ENCODE data around the gene FXR2.
"Not testable (repeated sequence)": the region's sequence is repeated elsewhere in the genome, so short reads cannot be mapped to it uniquely, and the experiment has no call there.

Gene FXR2

GRCh38 chr17:7627250-7628121, 12.8 kb upstream of the FXR2 start, which contains the start of gene SAT2:
Gene SAT2 (minus strand): TSS chr17:7627821. CDS start chr17:7627635, 186 bp downstream.
- peak; percentile 2 for DNase-seq

GRCh38 chr17:7626956-7627249, 12.2 kb upstream of the FXR2 start:
- DNase-seq, result no peak

DNA sequence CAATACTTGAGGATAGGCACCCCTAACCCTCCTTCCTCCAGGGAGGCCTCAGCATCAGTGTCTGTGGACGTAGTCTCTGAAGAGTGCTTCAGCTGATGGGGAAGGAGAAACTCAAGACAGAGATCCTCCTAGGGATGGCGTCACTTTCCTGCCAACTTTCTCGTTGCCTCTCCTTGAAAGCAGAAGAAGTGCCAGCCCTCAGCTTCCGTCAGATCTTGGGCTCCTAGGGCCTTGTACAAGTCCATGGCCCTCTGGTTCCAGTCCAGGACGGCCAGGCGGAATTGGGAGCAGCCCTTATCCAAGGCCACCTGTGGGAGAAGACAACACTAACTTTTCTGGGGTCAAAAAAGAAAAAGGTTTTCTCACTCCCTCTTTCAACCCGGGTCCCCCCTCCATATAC, 11.6 kb upstream of the FXR2 start:
- no peak for DNase-seq

DNA sequence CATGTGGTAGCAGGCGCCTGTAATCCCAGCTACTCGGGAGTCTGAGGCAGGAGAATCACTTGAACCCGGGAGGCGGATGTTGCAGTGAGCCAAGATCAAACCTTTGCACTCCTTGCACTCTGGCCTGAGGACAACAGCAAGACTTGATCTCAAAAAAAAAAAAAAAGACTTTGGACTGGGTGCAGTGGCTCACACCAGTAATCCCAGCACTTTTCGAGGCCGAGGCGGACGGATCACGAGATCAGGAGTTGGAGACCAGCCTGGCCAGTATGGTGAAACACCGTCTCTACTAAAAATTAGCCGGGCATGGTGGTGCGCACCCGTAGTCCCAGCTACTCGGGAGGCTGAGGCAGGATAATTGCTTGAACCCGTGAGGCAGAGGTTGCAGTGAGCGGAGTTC, 11.1 kb upstream of the FXR2 start:
- DNase-seq, result not testable (repeated sequence)

DNA sequence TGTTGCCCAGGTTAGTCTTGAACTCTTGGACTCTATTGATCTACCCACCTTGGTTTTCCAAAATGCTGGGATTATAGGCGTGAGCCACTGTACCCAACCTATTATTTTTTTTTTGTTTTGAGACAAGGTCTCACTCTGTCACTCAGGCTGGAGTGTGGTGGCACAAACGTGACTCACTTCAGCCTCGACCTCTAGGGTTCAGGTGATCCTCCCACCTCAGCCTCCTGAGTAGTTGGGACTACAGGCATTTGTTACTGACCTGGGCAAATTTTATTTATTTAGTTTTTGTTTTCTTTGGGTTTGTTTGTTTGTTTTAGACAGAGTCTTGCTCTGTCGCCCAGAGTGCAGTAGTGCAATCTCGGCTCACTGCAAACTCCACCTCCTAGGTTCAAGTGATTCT, 9.0 kb upstream of the FXR2 start:
- no peak for DNase-seq

- no peak for DNase-seq
Observed at GRCh38 chr17:7620835-7621234, 6.1 kb upstream of the FXR2 start.

DNA sequence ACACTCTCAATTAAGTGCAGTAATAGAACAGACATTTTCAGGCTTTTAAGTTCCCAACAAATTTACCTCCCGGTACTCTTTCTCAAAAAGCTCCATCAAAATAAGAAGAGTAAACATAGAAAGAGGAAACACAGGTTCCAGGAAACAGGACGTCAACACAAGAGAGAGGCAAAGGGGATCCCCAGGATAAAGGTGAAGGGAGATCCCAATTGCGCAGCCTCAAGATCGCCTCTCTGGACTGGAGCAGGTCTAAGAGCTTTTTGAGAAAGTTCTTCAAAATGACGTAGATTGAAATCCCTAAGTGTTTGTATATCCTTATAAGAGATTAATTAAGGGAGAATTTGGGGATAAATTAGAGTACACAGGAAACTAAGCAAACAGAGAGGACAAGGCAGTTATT, 3.9 kb upstream of the FXR2 start:
- DNase-seq, result no peak

DNA sequence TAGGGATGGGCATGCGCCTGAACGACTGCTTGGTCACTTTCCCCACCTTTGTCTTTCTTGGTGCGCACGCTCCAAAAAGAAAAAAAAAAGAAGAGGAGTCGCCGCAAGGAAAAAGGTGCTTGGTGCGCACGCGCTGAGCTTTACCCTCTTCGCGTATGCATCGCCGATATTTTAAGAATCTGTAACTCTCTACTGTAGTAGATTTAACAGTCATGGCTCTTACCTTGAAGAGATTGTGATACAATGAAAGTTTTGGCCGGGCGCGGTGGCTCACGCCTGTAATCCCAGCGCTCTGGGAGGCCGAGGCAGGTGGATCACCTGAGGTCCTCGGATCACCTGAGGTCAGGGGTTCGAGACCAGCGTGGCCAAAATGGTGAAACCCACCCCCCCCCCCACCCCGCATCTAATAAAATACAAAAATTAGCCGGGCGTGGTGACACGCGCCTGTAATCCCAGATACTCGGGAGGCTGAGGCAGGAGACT, 609 bp upstream of the FXR2 start:
- DNase-seq, result no peak

DNA sequence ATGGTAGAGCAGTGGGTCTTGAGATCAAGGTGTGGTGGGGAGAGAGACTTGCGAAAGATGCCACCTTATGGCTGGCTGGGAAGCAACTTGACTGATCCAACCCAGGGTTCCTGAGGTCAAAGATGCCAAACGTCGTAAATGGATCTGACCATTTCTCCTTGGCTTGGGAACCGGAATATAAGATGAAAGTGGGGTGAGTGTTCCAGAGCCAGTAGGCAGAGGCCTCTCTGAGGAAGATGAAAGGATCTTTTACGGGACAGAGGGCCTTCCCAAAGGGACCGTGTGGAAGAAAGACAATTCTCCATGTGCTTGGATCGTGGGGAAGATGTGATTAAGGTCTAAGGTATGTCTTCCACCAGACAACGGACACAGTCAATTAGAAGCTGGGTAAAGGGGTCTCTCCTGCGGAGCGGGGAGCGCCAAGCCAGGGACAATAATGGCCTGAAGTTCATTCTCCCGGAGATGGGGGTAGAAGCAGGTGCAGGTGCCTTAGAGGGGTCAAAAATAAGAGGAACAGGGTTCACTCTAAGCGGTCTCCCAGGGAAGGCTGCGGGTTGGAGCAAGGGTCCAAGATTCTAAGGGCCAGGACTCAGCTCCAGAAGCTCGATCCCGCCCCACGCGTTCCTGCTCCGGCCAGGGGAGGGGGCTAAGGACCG, 800 bp downstream of the FXR2 start:
- no peak for DNase-seq

- no peak for DNase-seq
Observed at GRCh38 chr17:7612294-7612640, 2.4 kb downstream of the FXR2 start.

- DNase-seq, result no peak
Observed at GRCh38 chr17:7611635-7612293, 2.9 kb downstream of the FXR2 start.

DNA sequence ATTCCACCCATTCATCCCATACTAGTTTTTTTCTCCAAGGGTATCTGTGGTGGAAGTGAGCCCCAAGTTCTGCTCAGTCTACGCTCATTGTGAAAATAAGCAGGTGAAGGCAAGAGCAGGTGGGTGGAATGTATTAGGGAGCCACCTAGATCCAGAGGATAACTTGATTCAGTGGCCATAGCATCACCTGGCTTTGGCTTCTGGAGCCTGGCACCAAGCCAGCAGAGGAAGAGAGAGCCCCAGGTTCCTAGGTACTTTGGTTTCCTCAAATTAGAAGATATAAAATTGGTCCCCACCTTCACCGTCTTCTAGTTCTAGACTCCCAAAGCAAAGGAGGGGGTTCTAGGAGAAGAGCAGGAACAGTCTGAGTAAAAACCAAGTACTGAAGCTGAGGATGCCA, 4.1 kb downstream of the FXR2 start:
- no peak for DNase-seq

GRCh38 chr17:7606280-7606679, 8.4 kb downstream of the FXR2 start:
- no peak for DNase-seq

DNA sequence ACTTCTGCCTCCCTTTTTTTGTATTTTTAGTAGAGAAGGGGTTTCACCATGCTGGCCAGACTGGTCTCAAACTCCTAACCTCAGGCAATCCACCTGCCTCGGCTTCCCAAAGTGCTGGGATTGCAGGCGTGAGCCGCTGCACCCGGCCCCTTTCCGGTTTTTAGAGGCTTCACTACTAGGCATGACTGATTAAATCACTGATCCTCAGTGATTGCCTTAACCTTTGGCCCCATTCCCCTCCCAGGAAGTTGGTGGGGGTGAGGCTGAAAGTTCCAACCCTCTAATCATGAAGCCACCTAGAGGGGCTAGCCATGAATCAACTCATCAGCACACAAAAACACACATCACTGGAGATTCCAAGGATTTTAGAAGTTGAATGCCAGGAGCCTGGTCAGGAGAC, 17.1 kb downstream of the FXR2 start:
- DNase-seq, result not testable (repeated sequence)

- no peak for DNase-seq
Observed at GRCh38 chr17:7593296-7593695, 21.4 kb downstream of the FXR2 start.

DNA sequence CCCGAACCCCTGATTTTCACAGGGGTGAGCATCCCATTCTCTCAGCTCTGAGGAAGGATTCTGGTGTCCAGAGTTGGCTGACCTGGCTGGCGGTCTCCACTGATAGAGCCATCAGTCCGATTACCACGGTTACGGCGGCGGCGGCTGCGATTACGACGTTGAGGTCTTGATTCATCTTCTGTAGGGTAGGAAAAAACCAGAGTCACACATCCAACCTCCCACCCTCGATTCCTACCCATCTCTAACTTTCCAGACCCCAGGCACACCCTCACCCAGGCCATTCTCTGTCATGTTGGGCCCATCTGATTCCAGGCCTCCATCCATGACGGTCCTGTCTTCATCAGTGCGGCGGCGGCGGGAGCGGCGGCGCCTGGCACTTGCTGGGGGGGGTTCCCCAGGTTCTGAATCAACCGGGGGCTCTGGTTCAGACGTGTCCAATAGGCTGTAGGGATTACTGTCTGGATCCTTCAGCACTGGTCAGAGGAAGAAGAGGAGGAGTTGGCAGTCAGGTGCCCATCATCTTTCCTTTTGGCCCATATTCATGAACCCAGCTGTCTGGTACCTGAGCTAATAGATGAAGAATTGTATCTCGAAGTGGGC, 22.2 kb downstream of the FXR2 start:
- no peak for DNase-seq

DNA sequence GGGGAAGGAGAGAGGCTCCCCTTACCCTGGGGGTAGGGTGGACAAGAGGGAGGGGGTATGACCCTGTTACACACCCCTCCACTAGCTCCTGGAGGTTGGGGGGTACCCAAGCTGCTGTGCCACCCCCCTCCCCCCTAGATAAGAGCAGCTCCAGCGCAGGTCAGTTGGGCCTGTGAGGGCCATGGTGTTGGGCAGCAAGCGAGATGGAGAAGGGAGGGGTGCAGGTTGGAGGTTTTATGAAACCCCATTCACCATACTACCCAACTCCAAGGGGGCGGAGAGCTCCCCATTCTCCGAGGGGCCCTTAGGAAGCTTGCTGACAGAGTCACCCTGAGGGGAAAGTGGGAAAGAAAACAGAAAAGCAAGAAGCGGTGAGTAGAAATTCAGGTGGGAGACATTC, 23.1 kb downstream of the FXR2 start:
- DNase-seq, result no peak

DNA sequence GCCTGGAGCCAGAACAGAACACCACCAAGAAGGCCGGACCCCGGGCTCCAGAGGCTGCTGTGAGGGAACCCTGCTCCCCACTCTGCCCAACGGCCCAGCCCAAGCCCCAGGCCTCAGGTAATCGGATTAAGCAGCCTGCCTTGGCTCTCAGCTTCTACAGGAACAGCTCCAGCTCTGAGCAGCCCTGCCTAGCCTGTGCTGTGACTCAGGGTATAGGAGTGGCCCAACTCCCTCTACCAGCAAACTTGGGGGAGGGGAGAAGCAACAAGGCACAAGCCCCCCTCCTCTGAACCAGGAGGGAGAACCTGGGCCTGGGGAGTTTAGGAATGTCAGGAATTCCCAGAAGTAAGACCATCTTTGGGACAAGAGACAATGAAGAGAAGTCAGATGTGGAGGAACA, 24.0 kb downstream of the FXR2 start:
- no peak for DNase-seq

GRCh38 chr17:7589891-7590691, 24.6 kb downstream of the FXR2 start, which contains the start of gene SOX15:
Gene SOX15 (minus strand): TSS chr17:7590094. CDS start chr17:7589676, 418 bp downstream.
- DNase-seq, result no peak

- no peak for DNase-seq
Observed at GRCh38 chr17:7589204-7589868, 25.4 kb downstream of the FXR2 start.

- no peak for DNase-seq
Observed at GRCh38 chr17:7588553-7589203, 26.0 kb downstream of the FXR2 start.

All from NCI-H1417 treated with DMSO at 0.1 percent for 48 hours (cell line).